OCI-LY7 (cell line): ENCODE measurements around the gene ZNF415.

Source experiments
- EZH2phosphoT487 ChIP-seq: fragments of 200-600 bp; sonication (generic); IDR thresholded peaks from 2 replicates; pipeline ENCODE4 v1.6.1; 2018; ENCODE audit warnings: low read depth, borderline replicate concordance, mild to moderate bottlenecking, mixed run types, antibody characterized with exemption, low read length, moderate library complexity, mixed read lengths
- TF ChIP-seq, protein P1 (sequence below): fragments of 200-600 bp; sonication (generic); conservative IDR thresholded peaks from 2 replicates; pipeline ENCODE4 v1.5.1; 2014; ENCODE audit warnings: mild to moderate bottlenecking, antibody characterized with exemption, low read length, moderate library complexity, mixed read lengths

DNA sequence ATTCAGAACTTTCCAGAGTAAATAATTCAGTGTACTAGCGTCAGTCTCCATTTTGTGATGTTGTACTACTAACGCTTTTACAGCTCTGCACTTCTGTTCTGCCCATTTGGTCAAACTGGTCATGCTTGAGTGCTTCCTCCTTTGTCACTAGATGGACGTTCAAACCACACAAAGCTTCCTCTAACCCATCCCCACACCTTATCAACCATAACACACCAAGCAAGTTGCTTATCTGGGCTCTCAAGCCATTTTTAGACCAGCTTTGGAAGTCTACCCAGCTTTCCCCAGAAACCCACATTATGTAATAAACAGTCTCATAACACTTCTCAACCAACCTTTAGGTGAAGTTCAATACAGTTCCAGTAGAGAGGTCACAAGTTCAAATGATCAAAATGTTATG, 28.4 kb upstream of the ZNF415 start:
- TF ChIP-seq, protein P1, sequence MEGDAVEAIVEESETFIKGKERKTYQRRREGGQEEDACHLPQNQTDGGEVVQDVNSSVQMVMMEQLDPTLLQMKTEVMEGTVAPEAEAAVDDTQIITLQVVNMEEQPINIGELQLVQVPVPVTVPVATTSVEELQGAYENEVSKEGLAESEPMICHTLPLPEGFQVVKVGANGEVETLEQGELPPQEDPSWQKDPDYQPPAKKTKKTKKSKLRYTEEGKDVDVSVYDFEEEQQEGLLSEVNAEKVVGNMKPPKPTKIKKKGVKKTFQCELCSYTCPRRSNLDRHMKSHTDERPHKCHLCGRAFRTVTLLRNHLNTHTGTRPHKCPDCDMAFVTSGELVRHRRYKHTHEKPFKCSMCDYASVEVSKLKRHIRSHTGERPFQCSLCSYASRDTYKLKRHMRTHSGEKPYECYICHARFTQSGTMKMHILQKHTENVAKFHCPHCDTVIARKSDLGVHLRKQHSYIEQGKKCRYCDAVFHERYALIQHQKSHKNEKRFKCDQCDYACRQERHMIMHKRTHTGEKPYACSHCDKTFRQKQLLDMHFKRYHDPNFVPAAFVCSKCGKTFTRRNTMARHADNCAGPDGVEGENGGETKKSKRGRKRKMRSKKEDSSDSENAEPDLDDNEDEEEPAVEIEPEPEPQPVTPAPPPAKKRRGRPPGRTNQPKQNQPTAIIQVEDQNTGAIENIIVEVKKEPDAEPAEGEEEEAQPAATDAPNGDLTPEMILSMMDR = no peak
- TF ChIP-seq EZH2phosphoT487 = no peak
